HepG2 (cell line): ENCODE measurements around the gene HIPK3. TPM values are rescaled to one million over a fixed set of nuclear protein-coding genes. Genes with fewer than 3 reads are reported as not detected.
"Not testable (repeated sequence)": the region's sequence is repeated elsewhere in the genome, so short reads cannot be mapped to it uniquely, and the experiment has no call there.

Experiments
- ATAC-seq: fragments of 200-7000 bp; cut with Tn5 transposase; 3 replicates; pipeline ENCODE4 v1.9.1; 2020; ENCODE audit warnings: mild to moderate bottlenecking, moderate library complexity
- BruUV-seq: library from RNA; stranded (reverse); fragments of 400-500 nt; replicated peaks from 2 replicates; lab custom pipeline; 2021; lab: Mats Ljungman, UMichigan
- CTCF ChIA-PET: fragments of 300-600 bp; formaldehyde crosslinking; extraction: SDS; loops from one replicate; lab custom pipeline; 2021; ENCODE audit warnings: low total read pairs, inconsistent platforms, low intra/inter-chr PET ratio; lab: Yijun Ruan, JAX
- POLR2A ChIA-PET: fragments of 350-600 bp; sonication (Branson Sonifier 250); formaldehyde crosslinking; loops from one replicate; lab custom pipeline; 2020; ENCODE audit warnings: antibody characterized with exemption, inconsistent platforms; lab: Yijun Ruan, JAX
- DNase-seq: peaks from one replicate; pipeline ENCODE4 v3.0.0-alpha.2; 2015; ENCODE audit warnings: low spot score
- FAIRE-seq: peaks from 3 replicates; lab custom pipeline; 2011; peaks lifted over from hg19 to GRCh38; lab: Jason Lieb, UNC
- H2AFZ ChIP-seq: one replicate; pipeline ENCODE4 v1.6.1; 2011; ENCODE audit warnings: low read length, inconsistent platforms
- H3K27ac ChIP-seq: fragments of 300-600 bp; 3 replicates; pipeline ENCODE4 v1.8.0; 2011; ENCODE audit warnings: mixed run types, mild to moderate bottlenecking, mixed read lengths, low read length, inconsistent platforms; ENCODE audit not compliant: insufficient read depth; ENCODE audit errors: extremely low read length
- H3K27me3 ChIP-seq, 2 experiments: fragments of 200-600 bp in 1 of 2; 2 replicates in 1 of 2; 3 replicates in 1 of 2; pipeline versions ENCODE4 v1.6.0 to v1.8.0; 2011; ENCODE audit warnings: low read length in 2 of 2, mild to moderate bottlenecking in 2 of 2, moderate library complexity in 2 of 2, inconsistent platforms in 1 of 2; ENCODE audit not compliant: insufficient read depth in 2 of 2, control insufficient read depth in 1 of 2
- H3K36me3 ChIP-seq, 2 experiments: fragments of 200-600 bp in 1 of 2; replicated peaks in 1 of 2; 2 replicates in 1 of 2; 3 replicates in 1 of 2; pipeline versions ENCODE4 v1.5.1 to v1.8.0; 2011; ENCODE audit warnings: low read length in 2 of 2, inconsistent platforms in 1 of 2; ENCODE audit not compliant: insufficient read depth in 2 of 2, control insufficient read depth in 1 of 2
- H3K4me1 ChIP-seq: 2 replicates; pipeline ENCODE4 v1.5.1; 2012; ENCODE audit warnings: low read length, inconsistent platforms; ENCODE audit not compliant: insufficient read depth
- H3K4me2 ChIP-seq: 2 replicates; pipeline ENCODE4 v1.6.0; 2011; ENCODE audit warnings: low read depth, low read length, inconsistent platforms
- H3K4me3 ChIP-seq, 3 experiments: fragments of 200-600 bp in 1 of 3; sonication (generic), shearing (Covaris generic) in 1 of 3; replicated peaks in 1 of 3; 2 replicates each; pipeline ENCODE4 v1.5.1; 2011 to 2016; ENCODE audit warnings: low read length in 3 of 3, inconsistent platforms in 2 of 3, low read depth in 2 of 3, mild to moderate bottlenecking in 2 of 3, control low read depth in 1 of 3, mixed read lengths in 1 of 3; ENCODE audit not compliant: insufficient read depth in 1 of 3
- H3K79me2 ChIP-seq: one replicate; pipeline ENCODE4 v1.6.1; 2011; ENCODE audit warnings: low read length, inconsistent platforms; ENCODE audit not compliant: insufficient read depth
- H3K9ac ChIP-seq: 2 replicates; pipeline ENCODE4 v1.6.0; 2011; ENCODE audit warnings: mild to moderate bottlenecking, low read depth, low read length, inconsistent platforms; ENCODE audit not compliant: insufficient read depth
- H3K9me3 ChIP-seq: 2 replicates; pipeline ENCODE4 v1.5.1; 2012; ENCODE audit warnings: mild to moderate bottlenecking, low read length
- H4K20me1 ChIP-seq: 2 replicates; pipeline ENCODE4 v1.6.0; 2011; ENCODE audit warnings: inconsistent platforms, mild to moderate bottlenecking, low read length, moderate library complexity; ENCODE audit not compliant: insufficient read depth
- IRX3 ChIP-seq: sonication (generic); formaldehyde crosslinking; IDR thresholded peaks from 2 replicates; pipeline ENCODE4 v1.8.1; 2023; ENCODE audit warnings: mild to moderate bottlenecking, low read depth, missing genetic modification reagents, borderline replicate concordance
- JUNB ChIP-seq: sonication (generic); formaldehyde crosslinking; IDR thresholded peaks from 2 replicates; pipeline ENCODE4 v1.8.0; 2022; ENCODE audit warnings: missing genetic modification reagents, mild to moderate bottlenecking, borderline replicate concordance
- MAZ ChIP-seq, 2 experiments: sonication (generic) in 1 of 2; formaldehyde crosslinking in 1 of 2; IDR thresholded peaks; 2 replicates each; pipeline versions ENCODE4 v1.5.0 to v1.6.1; 2012 to 2020; ENCODE audit warnings: low read depth in 2 of 2, mild to moderate bottlenecking in 2 of 2, borderline replicate concordance in 1 of 2, improper control_type of control experiment in 1 of 2, low read length in 1 of 2, missing genetic modification reagents in 1 of 2, moderate library complexity in 1 of 2
- RAD21 ChIP-seq: fragments of 450-650 bp; formaldehyde crosslinking; IDR thresholded peaks from 2 replicates; pipeline ENCODE4 v1.5.0; 2020; ENCODE audit warnings: mild to moderate bottlenecking
- SATB2 ChIP-seq: sonication (generic); formaldehyde crosslinking; IDR thresholded peaks from 2 replicates; pipeline ENCODE4 v1.5.0; 2020; ENCODE audit warnings: missing genetic modification reagents
- TCF12 ChIP-seq, 2 experiments: fragments of 450-650 bp in 1 of 2; sonication (generic) in 1 of 2; formaldehyde crosslinking in 1 of 2; IDR thresholded peaks; 2 replicates each; pipeline versions ENCODE4 v1.6.1 to v1.8.0; 2017 to 2022; ENCODE audit warnings: antibody characterized with exemption in 1 of 2, mild to moderate bottlenecking in 1 of 2, missing genetic modification reagents in 1 of 2, moderate library complexity in 1 of 2
- TGIF2 ChIP-seq: IDR thresholded peaks from 2 replicates; pipeline ENCODE4 v1.6.1; 2016; ENCODE audit warnings: control low read depth, missing compliant biosample characterization
- ZNF530 ChIP-seq: sonication (generic); formaldehyde crosslinking; IDR thresholded peaks from 2 replicates; pipeline ENCODE4 v1.5.0; 2020; ENCODE audit warnings: low read depth, mild to moderate bottlenecking, missing genetic modification reagents
- ZNF576 ChIP-seq: sonication (generic); formaldehyde crosslinking; IDR thresholded peaks from 2 replicates; pipeline ENCODE4 v1.4.0; 2020; ENCODE audit warnings: mild to moderate bottlenecking, missing genetic modification reagents
- ZNF772 ChIP-seq: sonication (generic); formaldehyde crosslinking; IDR thresholded peaks from 2 replicates; pipeline ENCODE4 v1.5.0; 2020; ENCODE audit warnings: mild to moderate bottlenecking, missing genetic modification reagents
- ZNF780A ChIP-seq: sonication (generic); formaldehyde crosslinking; IDR thresholded peaks from 2 replicates; pipeline ENCODE4 v1.8.0; 2022; ENCODE audit warnings: mild to moderate bottlenecking, missing genetic modification reagents, moderate library complexity
- WGBS: methylation state at CpG from one replicate; pipeline ENCODE4 v1.1.6; 2017; ENCODE audit warnings: low lambda C conversion rate; 5-methylcytosine and 5-hydroxymethylcytosine counted together
- in situ Hi-C: cut with HindIII; loops from 2 replicates; pipeline ENCODE4 v1.10.0; 2017; ENCODE audit warnings: low pct_unique_long_range_greater_than_20kb; ENCODE audit not compliant: extremely low pct_ligation_motif_present
- intact Hi-C: fragments of 100-400 bp; cut with micrococcal nuclease; formaldehyde crosslinking; loops from one replicate; pipeline ENCODE4 v1.10.0; 2022; ENCODE audit not compliant: unreplicated experiment
- polyA plus RNA-seq, 8 experiments: library from polyadenylated mRNA; depleted of rRNA in 3 of 8; stranded (reverse) in 7 of 8; unstranded in 1 of 8; fragments of >200 nt; fragmentation: Illumina TruSeq in 4 of 8; extraction: Trizol in 4 of 8; gene quantifications; 2 replicates each; pipeline versions ENCODE4 v1.2.1 to v1.2.3, GENCODE V29; 2011 to 2016; ENCODE audit warnings: low read depth in 4 of 8, missing spikeins in 1 of 8, mixed read lengths in 1 of 8; ENCODE audit not compliant: insufficient read depth in 1 of 8
- total RNA-seq, 5 experiments: library from RNA; depleted of rRNA; stranded (reverse); fragments of >200 nt; fragmentation: Illumina TruSeq; extraction: Trizol; gene quantifications; 2 replicates each; pipeline ENCODE4 v1.2.3, GENCODE V29; 2016; ENCODE audit warnings: low read depth in 1 of 5

Gene HIPK3
- total and polyA plus RNA-seq, 2 of the 13 experiments (the other 11 are each of a cell fraction or from before 2014, with no cell fraction given): 20.5 to 44.3 TPM

GRCh38 chr11:33237039-33237597, 20.1 kb upstream of the HIPK3 start:
- Histone ChIP-seq H3K9me3 (no peaks in the 10 kb centered on the region), H2AFZ (no peak overlapping the region), H4K20me1 (no peaks in the 10 kb centered on the region), H3K4me2 (no peak overlapping the region), H3K36me3 (no peaks in the 10 kb centered on the region), H3K4me1 (no peaks in the 10 kb centered on the region), H3K4me3 (no peak overlapping the region), H3K27me3 (no peaks in the 10 kb centered on the region), H3K9ac (no peak overlapping the region), H3K79me2 (no peaks in the 10 kb centered on the region), H3K27ac (no peak overlapping the region)
- intact Hi-C loops: no loop called here
- WGBS: 76% methylated on average over 6 of the region's 6 CpGs
- in situ Hi-C loops: no loop called here
- FAIRE-seq (no peak), DNase-seq (no peak), ATAC-seq (no peak)
- ChIA-PET POLR2A (no interaction called here), CTCF (no interaction called here)
- TF ChIP-seq ZNF772 (no peak), IRX3 (CRISPR knock-in tag) (no peak), ZNF530 (no peak), SATB2 (no peak), TGIF2 (CRISPR knock-in tag) (no peak), MAZ (IDR thresholded peaks at IDR 0.05; ENCODE audit: borderline replicate concordance, low read depth, low read length) (no peak), MAZ (CRISPR knock-in tag; IDR thresholded peaks at IDR 0.05; ENCODE audit: low read depth) (no peak), ZNF780A (no peak), ZNF576 (CRISPR knock-in tag) (no peak), JUNB (CRISPR knock-in tag) (no peak)
- BruUV-seq: no TSS peak

- Histone ChIP-seq H3K79me2 (no peaks in the 10 kb centered on the region), H3K9me3 (no peaks in the 10 kb centered on the region), H3K4me3 (no peak overlapping the region), H3K9ac (no peak overlapping the region), H2AFZ (no peak overlapping the region), H3K4me1 (no peaks in the 10 kb centered on the region), H4K20me1 (no peaks in the 10 kb centered on the region), H3K36me3 (no peaks in the 10 kb centered on the region), H3K27me3 (no peaks in the 10 kb centered on the region), H3K4me2 (no peak overlapping the region), H3K27ac (no peak overlapping the region)
- intact Hi-C loops: no loop called here
- no TSS peak for BruUV-seq
- DNase-seq: no peak
- ChIA-PET POLR2A (no interaction called here), CTCF (no interaction called here)
- no peak for TF ChIP-seq ZNF780A
- no peak for TF ChIP-seq RAD21 (CRISPR knock-in tag)
- no peak for TF ChIP-seq TCF12 (IDR thresholded peaks at IDR 0.05)
- no peak for TF ChIP-seq TCF12 (CRISPR knock-in tag; IDR thresholded peaks at IDR 0.05)
- WGBS: 16% methylated on average over 2 of the region's 2 CpGs
- no peak for FAIRE-seq
- in situ Hi-C loops: no loop called here
- ATAC-seq: no peak
Observed at GRCh38 chr11:33242575-33242974, 14.6 kb upstream of the HIPK3 start.

GRCh38 chr11:33243654-33244053, 13.5 kb upstream of the HIPK3 start:
- in situ Hi-C loops, CTCF ChIA-PET, intact Hi-C loops, H2AFZ ChIP-seq, BruUV-seq, H3K4me3 ChIP-seq, FAIRE-seq, DNase-seq, H3K4me2 ChIP-seq, ATAC-seq, POLR2A ChIA-PET, H3K27ac ChIP-seq, H3K36me3 ChIP-seq, H3K27me3 ChIP-seq, H3K9me3 ChIP-seq, H3K9ac ChIP-seq, H3K79me2 ChIP-seq, H3K4me1 ChIP-seq, H4K20me1 ChIP-seq: not testable (repeated sequence)
- 82% methylated on average over 10 of the region's 35 CpGs for WGBS
